NB4 (cell line): ENCODE results near the gene SIL1.

Experiments
- CTCF ChIP-seq: IDR thresholded peaks from one replicate; pipeline ENCODE4 v1.5.1; 2012; ENCODE audit warnings: low read depth, low read length
- MAX ChIP-seq: IDR thresholded peaks from 2 replicates; pipeline ENCODE4 v1.6.1; 2011; ENCODE audit warnings: low read depth, low read length

- no peak for TF ChIP-seq CTCF
- no peak for TF ChIP-seq MAX
Measured at GRCh38 chr5:138956801-138957200, 241.4 kb downstream of the SIL1 start.
